ENCODE results near the gene FAM186B.

FAM186B gene

DNA sequence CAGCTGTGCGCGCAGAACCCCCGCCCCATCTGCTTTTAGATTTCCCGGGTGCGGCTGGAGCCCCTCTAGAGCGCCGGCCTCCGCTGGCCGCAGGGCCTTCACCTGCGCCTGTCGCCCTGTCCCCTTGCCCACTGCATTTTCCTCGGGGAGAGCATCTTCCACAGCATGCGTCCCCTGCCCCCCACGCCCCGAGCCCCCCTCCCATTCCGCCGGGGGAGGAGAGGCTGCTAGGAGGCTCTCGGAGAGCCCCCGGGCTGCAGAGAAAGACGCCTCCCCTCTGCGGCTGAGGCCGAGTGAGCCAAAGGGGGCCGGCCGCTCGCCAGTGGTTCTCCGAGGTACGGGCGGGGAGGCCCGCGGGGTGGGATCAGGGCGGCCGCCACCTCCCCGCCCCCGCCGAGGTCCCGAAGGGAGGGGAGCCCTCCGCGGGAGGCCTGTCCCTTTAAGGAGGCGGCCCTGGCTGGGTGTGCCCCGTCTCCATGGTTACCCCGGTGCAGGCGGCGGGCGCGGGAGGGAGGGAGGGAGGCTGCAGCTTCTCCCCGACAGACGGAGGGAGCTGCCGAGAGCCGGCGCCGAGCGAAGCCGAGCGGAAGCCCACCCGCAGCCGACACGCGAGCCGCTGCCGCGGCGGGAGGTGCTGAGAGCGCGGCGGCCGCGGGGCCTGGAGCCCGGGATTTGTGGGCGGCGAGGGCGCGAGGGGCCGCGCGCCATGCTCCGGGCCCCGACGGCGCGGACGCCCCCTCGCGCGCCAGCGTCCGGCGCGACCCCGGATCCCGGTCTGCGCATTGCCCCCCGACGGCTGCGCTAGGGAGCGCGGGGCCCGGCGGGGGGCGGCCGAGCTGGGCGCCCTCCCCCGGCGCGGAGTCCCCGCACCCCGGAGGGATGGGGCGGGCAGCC is 66.7 kb downstream of the FAM186B start, which contains the start of gene KCNH3 (continued):
- TF ChIP-seq, protein P1, sequence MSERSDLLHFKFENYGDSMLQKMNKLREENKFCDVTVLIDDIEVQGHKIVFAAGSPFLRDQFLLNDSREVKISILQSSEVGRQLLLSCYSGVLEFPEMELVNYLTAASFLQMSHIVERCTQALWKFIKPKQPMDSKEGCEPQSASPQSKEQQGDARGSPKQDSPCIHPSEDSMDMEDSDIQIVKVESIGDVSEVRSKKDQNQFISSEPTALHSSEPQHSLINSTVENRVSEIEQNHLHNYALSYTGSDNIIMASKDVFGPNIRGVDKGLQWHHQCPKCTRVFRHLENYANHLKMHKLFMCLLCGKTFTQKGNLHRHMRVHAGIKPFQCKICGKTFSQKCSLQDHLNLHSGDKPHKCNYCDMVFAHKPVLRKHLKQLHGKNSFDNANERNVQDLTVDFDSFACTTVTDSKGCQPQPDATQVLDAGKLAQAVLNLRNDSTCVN (tag by site-specific recombination; optimal IDR thresholded peaks at IDR 0.05): peak; percentile 15
- TF ChIP-seq ZFP37 (tag by site-specific recombination; IDR thresholded peaks at IDR 0.05) (no peak), ZNF626 (tag by site-specific recombination; IDR thresholded peaks at IDR 0.05) (no peak), WT1 (tag by site-specific recombination; IDR thresholded peaks at IDR 0.05) (peak; percentile 78), SP2 (tag by site-specific recombination; IDR thresholded peaks at IDR 0.05) (peak; percentile 75), ZNF426 (tag by site-specific recombination; IDR thresholded peaks at IDR 0.05) (no peak), ZNF473 (tag by site-specific recombination; IDR thresholded peaks at IDR 0.05) (no peak), ZNF24 (tag by site-specific recombination; IDR thresholded peaks at IDR 0.05) (no peak), ZNF266 (tag by site-specific recombination; IDR thresholded peaks at IDR 0.05; ENCODE audit: low read depth) (no peak), ZNF571 (tag by site-specific recombination; IDR thresholded peaks at IDR 0.05) (no peak), ZSCAN30 (tag by site-specific recombination; IDR thresholded peaks at IDR 0.05) (0 out of 2 replicates have a peak, but pooled peaks have one; percentile 11), ZBTB10 (tag by site-specific recombination; IDR thresholded peaks at IDR 0.05) (0 out of 2 replicates have a peak, but pooled peaks have one; percentile 16), SP3 (tag by site-specific recombination; IDR thresholded peaks at IDR 0.05) (peak; percentile 79), KLF9 (tag by site-specific recombination; IDR thresholded peaks at IDR 0.05; ENCODE audit: low read depth) (peak; percentile 72), ZNF398 (tag by site-specific recombination; IDR thresholded peaks at IDR 0.05) (peak; percentile 88), ZNF623 (tag by site-specific recombination; IDR thresholded peaks at IDR 0.05) (no peak), ZNF423 (tag by site-specific recombination; IDR thresholded peaks at IDR 0.05) (peak; percentile 42), ZNF488 (tag by site-specific recombination; IDR thresholded peaks at IDR 0.05) (no peak), GLIS2 (tag by site-specific recombination; IDR thresholded peaks at IDR 0.05) (peak; percentile 87), ZNF791 (tag by site-specific recombination; IDR thresholded peaks at IDR 0.05) (no peak), ZNF335 (tag by site-specific recombination; conservative IDR thresholded peaks at IDR 0.05) (peak; percentile 1), KLF10 (tag by site-specific recombination; IDR thresholded peaks at IDR 0.05) (no peak), KLF8 (tag by site-specific recombination; IDR thresholded peaks at IDR 0.05) (no peak; the same call in 1 of the 2 replicates), HOXD13 (CRISPR knock-in tag; IDR thresholded peaks at IDR 0.05; ENCODE audit: borderline replicate concordance) (no peak), ZNF558 (tag by site-specific recombination; IDR thresholded peaks at IDR 0.05) (no peak)
- TF ChIP-seq, protein P2, sequence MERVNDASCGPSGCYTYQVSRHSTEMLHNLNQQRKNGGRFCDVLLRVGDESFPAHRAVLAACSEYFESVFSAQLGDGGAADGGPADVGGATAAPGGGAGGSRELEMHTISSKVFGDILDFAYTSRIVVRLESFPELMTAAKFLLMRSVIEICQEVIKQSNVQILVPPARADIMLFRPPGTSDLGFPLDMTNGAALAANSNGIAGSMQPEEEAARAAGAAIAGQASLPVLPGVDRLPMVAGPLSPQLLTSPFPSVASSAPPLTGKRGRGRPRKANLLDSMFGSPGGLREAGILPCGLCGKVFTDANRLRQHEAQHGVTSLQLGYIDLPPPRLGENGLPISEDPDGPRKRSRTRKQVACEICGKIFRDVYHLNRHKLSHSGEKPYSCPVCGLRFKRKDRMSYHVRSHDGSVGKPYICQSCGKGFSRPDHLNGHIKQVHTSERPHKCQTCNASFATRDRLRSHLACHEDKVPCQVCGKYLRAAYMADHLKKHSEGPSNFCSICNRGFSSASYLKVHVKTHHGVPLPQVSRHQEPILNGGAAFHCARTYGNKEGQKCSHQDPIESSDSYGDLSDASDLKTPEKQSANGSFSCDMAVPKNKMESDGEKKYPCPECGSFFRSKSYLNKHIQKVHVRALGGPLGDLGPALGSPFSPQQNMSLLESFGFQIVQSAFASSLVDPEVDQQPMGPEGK (tag by site-specific recombination; IDR thresholded peaks at IDR 0.05): peak; percentile 52; the same call in 1 of the 2 replicates

All from HEK293 (cell line).